GM19193 (cell line): Measurements from ENCODE around the gene PAFAH1B1.

Source experiments
- POLR2A ChIP-seq: IDR thresholded peaks from 4 replicates; pipeline ENCODE4 v1.6.1; 2011; ENCODE audit not compliant: insufficient read depth, insufficient read length; ENCODE audit errors: extremely low read depth

Gene PAFAH1B1

GRCh38 chr17:2592971-2593820 is at the start of gene PAFAH1B1:
TSS of gene PAFAH1B1 (plus strand) at chr17:2593654. CDS start at chr17:2638289, 44,635 bp downstream.
- peak; percentile 83 for TF ChIP-seq POLR2A

GRCh38 chr17:2545393-2545792 is 48.1 kb upstream of the PAFAH1B1 start:
- no peak for TF ChIP-seq POLR2A

- TF ChIP-seq POLR2A, result no peak
Observed at GRCh38 chr17:2547176-2547575, 46.3 kb upstream of the PAFAH1B1 start.

GRCh38 chr17:2549392-2550211 is 43.9 kb upstream of the PAFAH1B1 start:
- no peak for TF ChIP-seq POLR2A

- no peak for TF ChIP-seq POLR2A
Observed at GRCh38 chr17:2551493-2551892, 42.0 kb upstream of the PAFAH1B1 start.

GRCh38 chr17:2551928-2552327 is 41.5 kb upstream of the PAFAH1B1 start:
- no peak for TF ChIP-seq POLR2A

GRCh38 chr17:2560658-2561057 is 32.8 kb upstream of the PAFAH1B1 start:
- no peak for TF ChIP-seq POLR2A

GRCh38 chr17:2562162-2562858 is 31.1 kb upstream of the PAFAH1B1 start:
- no peak for TF ChIP-seq POLR2A

- TF ChIP-seq POLR2A, result no peak
Observed at GRCh38 chr17:2563061-2563460, 30.4 kb upstream of the PAFAH1B1 start.

GRCh38 chr17:2563543-2563942 is 29.9 kb upstream of the PAFAH1B1 start:
- TF ChIP-seq POLR2A, result no peak

GRCh38 chr17:2564877-2565276 is 28.6 kb upstream of the PAFAH1B1 start:
- no peak for TF ChIP-seq POLR2A

GRCh38 chr17:2566056-2566455 is 27.4 kb upstream of the PAFAH1B1 start:
- TF ChIP-seq POLR2A, result no peak

- no peak for TF ChIP-seq POLR2A
Observed at GRCh38 chr17:2571523-2572303, 21.7 kb upstream of the PAFAH1B1 start.

GRCh38 chr17:2580151-2580550 is 13.3 kb upstream of the PAFAH1B1 start:
- TF ChIP-seq POLR2A, result no peak

- TF ChIP-seq POLR2A, result no peak
Observed at GRCh38 chr17:2580661-2581060, 12.8 kb upstream of the PAFAH1B1 start.

- TF ChIP-seq POLR2A, result no peak
Observed at GRCh38 chr17:2582493-2582892, 11.0 kb upstream of the PAFAH1B1 start.
